HEK293 (cell line): ENCODE data around the gene GOLGA6L7.

Source experiments
- GLI4 ChIP-seq: fragments of 450-650 bp; formaldehyde crosslinking; IDR thresholded peaks from 2 replicates; pipeline ENCODE4 v1.5.1; 2016; ENCODE audit warnings: missing biosample characterization, missing genetic modification characterization
- ZNF121 ChIP-seq: fragments of 450-650 bp; formaldehyde crosslinking; IDR thresholded peaks from 2 replicates; pipeline ENCODE4 v1.5.1; 2016; ENCODE audit warnings: missing biosample characterization, missing genetic modification characterization
- ZNF239 ChIP-seq: fragments of 450-650 bp; formaldehyde crosslinking; IDR thresholded peaks from 2 replicates; pipeline ENCODE4 v1.5.1; 2016; ENCODE audit warnings: missing biosample characterization, missing genetic modification characterization
- ZNF548 ChIP-seq: fragments of 450-650 bp; formaldehyde crosslinking; IDR thresholded peaks from 2 replicates; pipeline ENCODE4 v1.5.1; 2016; ENCODE audit warnings: missing biosample characterization, missing genetic modification characterization
- ZNF660 ChIP-seq: fragments of 450-650 bp; IDR thresholded peaks from 2 replicates; pipeline ENCODE4 v1.5.1; 2018; ENCODE audit warnings: missing biosample characterization, mild to moderate bottlenecking, missing genetic modification characterization

- no peak for TF ChIP-seq ZNF660
- TF ChIP-seq ZNF548 (tag by site-specific recombination): no peak
- no peak for TF ChIP-seq ZNF121 (tag by site-specific recombination)
- TF ChIP-seq GLI4 (tag by site-specific recombination): no peak
- TF ChIP-seq ZNF239 (tag by site-specific recombination): no peak
These were observed 44.6 kb upstream of the GOLGA6L7 start for GRCh38 chr15:28892789-28893610.
